Measurements from ENCODE around the gene SP9. TPM values are rescaled to one million over a fixed set of nuclear protein-coding genes. Genes with fewer than 3 reads are reported as not detected.
A peak's percentile ranks its signal among the peaks of the same experiment; 100 is the strongest.

Gene SP9
- total RNA-seq, 1 experiment from 2014 or later: 2.9 TPM

GRCh38 chr2:174335254-174335987 lies 667 bp downstream of the SP9 start:
- no peaks in the 10 kb centered on the region for H3K36me3 ChIP-seq (ENCODE audit: control insufficient read depth, insufficient read depth, low read length)
- Mint-ChIP-seq H3K9me3 (ENCODE audit: unreplicated experiment) (no peaks in the 10 kb centered on the region), H3K27me3 (ENCODE audit: insufficient read depth, unreplicated experiment) (peaks cover 3% of the 10 kb centered on the region), H3K36me3 (ENCODE audit: insufficient read depth, unreplicated experiment) (peaks cover 7% of the 10 kb centered on the region), H3K4me1 (ENCODE audit: low read depth, unreplicated experiment) (peaks cover 10% of the 10 kb centered on the region), H3K4me3 (ENCODE audit: unreplicated experiment) (peak overlapping the region; percentile 99), H3K27ac (ENCODE audit: unreplicated experiment) (peak overlapping the region; percentile 87)
- peaks cover 2% of the 10 kb centered on the region; the same call in 1 of the 2 replicates for H3K27me3 ChIP-seq (replicated peaks; ENCODE audit: control insufficient read depth, insufficient read depth, low read length)
- TF ChIP-seq, protein P1, sequence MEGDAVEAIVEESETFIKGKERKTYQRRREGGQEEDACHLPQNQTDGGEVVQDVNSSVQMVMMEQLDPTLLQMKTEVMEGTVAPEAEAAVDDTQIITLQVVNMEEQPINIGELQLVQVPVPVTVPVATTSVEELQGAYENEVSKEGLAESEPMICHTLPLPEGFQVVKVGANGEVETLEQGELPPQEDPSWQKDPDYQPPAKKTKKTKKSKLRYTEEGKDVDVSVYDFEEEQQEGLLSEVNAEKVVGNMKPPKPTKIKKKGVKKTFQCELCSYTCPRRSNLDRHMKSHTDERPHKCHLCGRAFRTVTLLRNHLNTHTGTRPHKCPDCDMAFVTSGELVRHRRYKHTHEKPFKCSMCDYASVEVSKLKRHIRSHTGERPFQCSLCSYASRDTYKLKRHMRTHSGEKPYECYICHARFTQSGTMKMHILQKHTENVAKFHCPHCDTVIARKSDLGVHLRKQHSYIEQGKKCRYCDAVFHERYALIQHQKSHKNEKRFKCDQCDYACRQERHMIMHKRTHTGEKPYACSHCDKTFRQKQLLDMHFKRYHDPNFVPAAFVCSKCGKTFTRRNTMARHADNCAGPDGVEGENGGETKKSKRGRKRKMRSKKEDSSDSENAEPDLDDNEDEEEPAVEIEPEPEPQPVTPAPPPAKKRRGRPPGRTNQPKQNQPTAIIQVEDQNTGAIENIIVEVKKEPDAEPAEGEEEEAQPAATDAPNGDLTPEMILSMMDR (IDR thresholded peaks at IDR 0.05; ENCODE audit: insufficient read depth in 1 of 2, low read depth in 1 of 2, low read length in 1 of 2, severe bottlenecking in 1 of 2, unreplicated experiment in 1 of 2): no peak
- ChIA-PET CTCF (interaction anchor here (0.7 to 1.2 kb wide), 4 partner anchors 9 to 211 kb away, joined by 3 to 6 read pairs (median 4); no protein-coding TSS in a partner anchor), POLR2A (no interaction called here)
- TSS peak; percentile 54 for BruUV-seq (replicated peaks)
- peak in 1 of 2 experiments; percentile 43 for DNase-seq
- no peaks in the 10 kb centered on the region for H3K4me1 ChIP-seq
- no peaks in the 10 kb centered on the region for H3K9me3 ChIP-seq
- H3K4me3 ChIP-seq (ENCODE audit: low read depth, low read length): peak overlapping the region; percentile 98
- intact Hi-C loops (cut with micrococcal nuclease; ENCODE audit: unreplicated experiment): loop anchor here (5.0 kb wide), 3 partner anchors 283 to 583 kb away; partner anchors contain the start of gene SP3

DNA sequence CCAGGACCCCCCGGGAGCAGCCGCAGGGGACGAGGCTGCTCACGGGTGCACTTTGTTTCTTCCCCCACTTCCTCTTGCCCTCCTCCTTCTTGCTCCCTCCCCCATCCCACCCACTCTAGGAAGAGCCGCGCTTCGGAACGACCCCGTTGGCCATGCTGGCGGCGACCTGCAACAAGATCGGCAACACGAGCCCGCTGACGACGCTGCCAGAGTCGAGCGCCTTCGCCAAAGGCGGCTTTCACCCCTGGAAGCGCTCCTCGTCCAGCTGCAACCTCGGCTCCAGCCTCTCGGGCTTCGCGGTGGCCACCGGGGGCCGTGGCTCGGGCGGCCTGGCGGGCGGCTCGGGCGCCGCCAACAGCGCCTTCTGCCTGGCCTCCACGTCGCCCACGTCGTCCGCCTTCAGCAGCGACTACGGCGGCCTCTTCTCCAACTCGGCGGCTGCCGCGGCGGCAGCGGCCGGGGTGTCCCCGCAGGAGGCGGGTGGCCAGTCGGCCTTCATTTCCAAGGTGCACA lies 1.3 kb downstream of the SP9 start:
- Histone ChIP-seq H3K4me1 (no peaks in the 10 kb centered on the region), H3K27me3 (replicated peaks; ENCODE audit: control insufficient read depth, insufficient read depth, low read length) (peaks cover 2% of the 10 kb centered on the region; the same call in 1 of the 2 replicates), H3K9me3 (no peaks in the 10 kb centered on the region), H3K36me3 (ENCODE audit: control insufficient read depth, insufficient read depth, low read length) (no peaks in the 10 kb centered on the region), H3K4me3 (ENCODE audit: low read depth, low read length) (peak overlapping the region; percentile 98)
- Mint-ChIP-seq H3K9me3 (ENCODE audit: unreplicated experiment) (no peaks in the 10 kb centered on the region), H3K36me3 (ENCODE audit: insufficient read depth, unreplicated experiment) (peaks cover 7% of the 10 kb centered on the region), H3K4me3 (ENCODE audit: unreplicated experiment) (peak overlapping the region; percentile 99), H3K27ac (ENCODE audit: unreplicated experiment) (peak overlapping the region; percentile 87), H3K4me1 (ENCODE audit: low read depth, unreplicated experiment) (peaks cover 10% of the 10 kb centered on the region), H3K27me3 (ENCODE audit: insufficient read depth, unreplicated experiment) (peaks cover 3% of the 10 kb centered on the region)
- TF ChIP-seq, protein P1 (IDR thresholded peaks at IDR 0.05; ENCODE audit: insufficient read depth in 1 of 2, low read depth in 1 of 2, low read length in 1 of 2, severe bottlenecking in 1 of 2, unreplicated experiment in 1 of 2): no peak
- ChIA-PET POLR2A (interaction anchor here (1.0 to 1.4 kb wide), 2 partner anchors 88 to 332 kb away, joined by 3 to 18 read pairs; partner anchors contain the start of gene OLA1), CTCF (interaction anchor here (0.6 to 1.6 kb wide), 7 partner anchors 10 to 655 kb away, joined by 3 to 15 read pairs (median 4); partner anchors contain the start of gene OLA1)
- intact Hi-C loops (cut with micrococcal nuclease; ENCODE audit: unreplicated experiment): loop anchor here (1.0 to 5.0 kb wide), 4 partner anchors 88 to 584 kb away; partner anchors contain the start of genes OLA1 and SP3
- peak; percentile 61 to 70 for DNase-seq
- BruUV-seq (replicated peaks): no TSS peak

Measured in Caco-2 (cell line).